Measurements from ENCODE around the gene INAVA. TPM values are rescaled to one million over a fixed set of nuclear protein-coding genes. Genes with fewer than 3 reads are reported as not detected.

INAVA gene
- total and polyA plus RNA-seq, 2 donors: 2.7 to 6.4 TPM

Other genes starting within 250 kb of the INAVA start
- gene DDX59, start 225.0 kb upstream of the INAVA start, total RNA-seq: 28.8 TPM
- 54.0 TPM for gene DDX59, start 225.0 kb upstream of the INAVA start, polyA plus RNA-seq
- gene CAMSAP2, start 156.0 kb upstream of the INAVA start, total RNA-seq: 6.5 TPM
- gene CAMSAP2, start 156.0 kb upstream of the INAVA start, polyA plus RNA-seq: 9.2 TPM
- gene GPR25, start 21.9 kb upstream of the INAVA start, total RNA-seq: 0.05 TPM
- gene GPR25, start 21.9 kb upstream of the INAVA start, polyA plus RNA-seq: 0.07 TPM
- 8.2 TPM for gene KIF21B, start 128.8 kb downstream of the INAVA start, total RNA-seq
- 7.3 TPM for gene KIF21B, start 128.8 kb downstream of the INAVA start, polyA plus RNA-seq
- gene CACNA1S, start 217.5 kb downstream of the INAVA start, total RNA-seq: 0.09 TPM
- 0.05 TPM for gene CACNA1S, start 217.5 kb downstream of the INAVA start, polyA plus RNA-seq
- not detected for gene ASCL5, start 232.3 kb downstream of the INAVA start, total RNA-seq
- gene ASCL5, start 232.3 kb downstream of the INAVA start, polyA plus RNA-seq: 0.14 TPM

Measured in thymus (tissue), 2 donors.